Naive thymus-derived CD8-positive, alpha-beta T cell (primary cell): Measurements from ENCODE around the gene LACC1. TPM values are rescaled to one million over a fixed set of nuclear protein-coding genes. Genes with fewer than 3 reads are reported as not detected.

Experiments
- ATAC-seq, 2 donors: fragments of 150-1000 bp; cut with Tn5 transposase in 1 of 2; sonication (Bioruptor Pico), chemical (Tn5 transposase) in 1 of 2; 1 replicate in 1 of 2; 2 replicates in 1 of 2; pipeline ENCODE4 v1.10.0; 2021; ENCODE audit warnings: mild to moderate bottlenecking in 2 of 2, moderate library complexity in 2 of 2
- POLR2A ChIA-PET: fragments of 350-600 bp; sonication (Branson Sonifier 250); formaldehyde crosslinking; loops from one replicate; lab custom pipeline; 2021; ENCODE audit warnings: antibody characterized with exemption; lab: Charles Lee
- DNase-seq, 10 donors: peaks; one replicate each; pipeline versions ENCODE4 v3.0.0 to v3.0.0-alpha.2; 2020 to 2022
- H3K27ac Mint-ChIP-seq, 10 donors: one replicate each; pipeline ENCODE4 v1.8.0; 2020 to 2022; ENCODE audit warnings: mild to moderate bottlenecking in 10 of 10, mixed read lengths in 10 of 10, moderate library complexity in 4 of 10, inconsistent platforms in 1 of 10
- H3K27me3 Mint-ChIP-seq, 5 donors: one replicate each; pipeline ENCODE4 v1.8.0; 2021 to 2022; ENCODE audit warnings: mixed read lengths in 5 of 5
- H3K36me3 Mint-ChIP-seq, 3 donors: one replicate each; pipeline ENCODE4 v1.8.0; 2020 to 2022; ENCODE audit warnings: mixed read lengths in 3 of 3, mild to moderate bottlenecking in 2 of 3, inconsistent platforms in 1 of 3
- H3K4me1 Mint-ChIP-seq, 4 donors: one replicate each; pipeline ENCODE4 v1.8.0; 2021 to 2022; ENCODE audit warnings: mixed read lengths in 4 of 4
- H3K4me3 Mint-ChIP-seq, 10 donors: one replicate each; pipeline ENCODE4 v1.8.0; 2020 to 2022; ENCODE audit warnings: mild to moderate bottlenecking in 10 of 10, mixed read lengths in 10 of 10, moderate library complexity in 6 of 10, inconsistent platforms in 1 of 10
- H3K9me3 Mint-ChIP-seq, 9 donors: one replicate each; pipeline ENCODE4 v1.8.0; 2020 to 2022; ENCODE audit warnings: mixed read lengths in 9 of 9, mild to moderate bottlenecking in 3 of 9, inconsistent platforms in 1 of 9, moderate library complexity in 1 of 9
- polyA plus RNA-seq, 3 donors: library from polyadenylated mRNA; unstranded; fragments of 300-500 nt; fragmentation: Illumina TruSeq; gene quantifications; one replicate each; pipeline ENCODE4 v1.2.3, GENCODE V29; 2021
- total RNA-seq, 8 experiments: library from RNA in 2 of 8; stranded (reverse) in 2 of 8; gene quantifications; one replicate each; pipeline ENCODE4 v1.2.3 and lab custom pipeline; 2021 to 2026

Gene LACC1
- total and polyA plus RNA-seq, 5 experiments from 2014 or later = 0.20 to 3.1 (median 1.6) TPM; not detected in 1

DNA sequence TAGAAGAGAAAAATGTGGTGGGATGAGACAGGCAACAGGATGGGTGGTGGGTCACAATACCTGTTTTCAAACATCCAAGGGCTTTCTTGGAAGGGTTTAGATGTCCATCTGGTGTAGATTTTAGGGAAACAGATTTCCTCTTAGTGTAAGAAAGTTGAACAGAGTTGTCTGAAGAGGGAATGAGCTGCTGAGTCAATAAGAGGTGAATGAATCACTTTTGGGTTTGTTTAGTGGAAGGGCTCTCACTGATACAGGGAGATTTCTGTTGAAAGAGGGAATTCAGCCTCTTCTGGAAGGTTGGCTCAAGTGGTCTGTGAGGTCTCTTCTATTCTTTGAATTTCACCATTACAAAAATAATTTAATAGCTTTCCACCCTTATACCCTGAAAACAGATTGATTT is 54.6 kb downstream of the LACC1 start:
- Mint-ChIP-seq H3K36me3 (peaks cover 0 to 2% (median 0%) of the 10 kb centered on the region in 3 donors), H3K4me1 (no peaks in the 10 kb centered on the region), H3K4me3 (no peak overlapping the region), H3K27ac (no peak overlapping the region), H3K27me3 (peaks cover 0 to 15% (median 4%) of the 10 kb centered on the region in 5 donors), H3K9me3 (no peaks in the 10 kb centered on the region)
- POLR2A ChIA-PET = no interaction called here
- ATAC-seq (no peak), DNase-seq (no peak)

DNA sequence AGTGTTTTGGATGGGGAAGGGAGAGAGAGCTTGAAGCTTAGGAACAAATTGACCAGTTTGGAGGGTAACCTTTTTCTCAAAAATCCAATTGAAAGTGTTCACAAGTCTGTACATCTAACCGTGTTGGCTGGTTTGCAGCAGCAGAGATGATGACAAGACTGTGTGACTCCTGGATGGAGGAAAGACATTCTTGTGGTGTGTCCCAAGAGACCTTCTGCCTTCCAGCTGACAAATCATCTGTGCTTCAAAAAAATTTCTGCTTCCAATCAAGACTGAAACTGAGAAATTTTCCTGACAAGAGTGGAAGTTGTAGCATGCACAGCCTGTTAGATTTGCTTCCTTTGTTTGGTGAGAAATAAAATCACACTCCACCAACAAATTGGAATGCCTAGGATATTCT is 56.2 kb downstream of the LACC1 start:
- Mint-ChIP-seq H3K4me3 (no peak overlapping the region), H3K4me1 (no peaks in the 10 kb centered on the region), H3K9me3 (no peaks in the 10 kb centered on the region), H3K36me3 (peaks cover 0 to 2% (median 0%) of the 10 kb centered on the region in 3 donors), H3K27me3 (peaks cover 0 to 13% (median 4%) of the 10 kb centered on the region in 5 donors), H3K27ac (no peak overlapping the region)
- POLR2A ChIA-PET = no interaction called here
- DNase-seq = no peak
- no peak for ATAC-seq

DNA sequence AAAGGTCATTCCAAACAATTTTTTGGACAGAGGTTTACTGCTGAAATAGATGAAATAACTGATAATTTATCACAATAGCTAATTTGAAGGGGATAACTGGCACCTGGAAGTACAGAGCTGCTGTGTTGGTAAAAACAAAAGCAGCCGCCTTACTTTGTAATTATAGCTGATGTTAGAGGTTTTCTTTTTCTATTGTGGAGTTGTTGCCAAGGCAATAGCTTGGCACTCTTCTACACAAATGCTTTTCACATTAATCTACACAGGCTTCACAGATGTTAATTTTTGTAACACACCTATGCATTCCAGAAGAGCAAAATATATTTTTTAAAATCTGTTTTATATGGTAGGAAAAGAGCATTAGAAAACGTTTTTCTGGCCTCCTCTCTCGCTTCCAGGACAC is 56.9 kb downstream of the LACC1 start:
- H3K4me3 Mint-ChIP-seq = no peak overlapping the region
- POLR2A ChIA-PET = no interaction called here

DNA sequence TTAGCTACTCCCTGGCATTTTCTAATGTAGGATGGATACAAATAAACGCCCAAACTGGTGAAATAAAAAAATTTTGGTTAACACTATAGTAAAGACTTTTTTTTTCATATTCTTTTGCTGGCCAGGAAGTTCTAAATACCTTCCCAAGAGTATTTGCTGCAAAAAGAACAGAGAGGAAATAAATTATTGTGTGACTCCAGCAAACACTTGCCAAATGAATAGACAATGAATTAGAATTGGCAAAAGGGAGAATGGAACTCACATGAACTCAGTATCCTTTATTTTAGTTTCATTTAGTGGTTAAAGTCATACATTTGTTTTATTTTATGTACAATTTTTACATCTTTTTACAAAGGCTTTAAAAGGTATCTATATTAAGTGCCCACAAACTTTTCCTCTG is 58.1 kb downstream of the LACC1 start:
- peaks cover 0 to 11% (median 4%) of the 10 kb centered on the region in 5 donors for H3K27me3 Mint-ChIP-seq
- H3K9me3 Mint-ChIP-seq = no peaks in the 10 kb centered on the region
- no peak overlapping the region for H3K27ac Mint-ChIP-seq
- POLR2A ChIA-PET = no interaction called here
- no peak overlapping the region for H3K4me3 Mint-ChIP-seq
- ATAC-seq (no peak), DNase-seq (no peak)
- no peaks in the 10 kb centered on the region for H3K4me1 Mint-ChIP-seq
- H3K36me3 Mint-ChIP-seq = no peaks in the 10 kb centered on the region

More for the DNA sequence above, 56.9 kb downstream of the LACC1 start:
- H3K4me1 Mint-ChIP-seq = no peaks in the 10 kb centered on the region
- no peak for DNase-seq
- H3K27me3 Mint-ChIP-seq = peaks cover 0 to 12% (median 4%) of the 10 kb centered on the region in 5 donors
- no peaks in the 10 kb centered on the region for H3K9me3 Mint-ChIP-seq
- no peak for ATAC-seq
- H3K27ac Mint-ChIP-seq = no peak overlapping the region
- no peaks in the 10 kb centered on the region for H3K36me3 Mint-ChIP-seq

DNA sequence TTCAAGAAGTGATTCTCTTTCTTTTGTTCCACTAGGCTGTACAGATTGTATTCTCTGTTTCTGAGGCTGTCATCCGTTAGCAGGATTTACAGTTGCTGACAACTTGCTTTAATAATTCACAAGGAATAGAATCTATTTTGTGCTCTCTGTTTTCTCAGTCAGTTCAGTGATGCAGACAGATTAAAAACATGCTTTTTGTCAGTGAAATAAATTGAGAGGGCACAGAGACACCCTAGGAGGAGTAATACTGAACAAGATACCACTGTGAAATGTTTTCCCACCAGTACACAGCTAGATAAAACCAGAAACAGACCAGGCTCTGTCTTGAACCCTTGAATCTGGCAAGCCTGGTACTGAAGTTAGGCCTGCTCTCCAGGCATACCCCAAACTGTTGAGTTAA is 58.7 kb downstream of the LACC1 start:
- no peaks in the 10 kb centered on the region for H3K36me3 Mint-ChIP-seq
- H3K27ac Mint-ChIP-seq = no peak overlapping the region
- ATAC-seq = no peak
- H3K27me3 Mint-ChIP-seq = peaks cover 0 to 9% (median 4%) of the 10 kb centered on the region in 5 donors
- no peaks in the 10 kb centered on the region for H3K9me3 Mint-ChIP-seq
- POLR2A ChIA-PET = no interaction called here
- no peaks in the 10 kb centered on the region for H3K4me1 Mint-ChIP-seq
- no peak overlapping the region for H3K4me3 Mint-ChIP-seq
- no peak for DNase-seq

DNA sequence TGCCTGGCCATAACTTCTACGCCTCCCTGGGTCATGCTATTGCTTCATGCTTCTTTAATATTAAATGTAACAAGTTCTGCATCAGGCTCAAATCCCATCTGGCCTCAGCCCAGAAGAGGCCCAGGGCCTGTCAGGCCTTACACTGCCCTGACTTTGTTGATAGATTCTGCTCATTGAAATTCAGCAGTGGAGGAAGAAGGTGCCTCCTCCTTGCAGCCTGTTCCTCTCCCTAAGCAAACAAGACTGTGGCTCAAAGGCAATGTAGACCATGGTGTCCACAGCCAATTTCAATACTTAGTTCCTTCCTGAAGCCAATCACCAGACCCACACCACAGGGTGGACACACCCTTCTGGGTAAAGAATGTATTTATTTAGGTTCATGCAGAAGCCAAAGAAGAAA is 59.4 kb downstream of the LACC1 start:
- ATAC-seq (no peak), DNase-seq (no peak)
- no peak overlapping the region for H3K27ac Mint-ChIP-seq
- H3K4me1 Mint-ChIP-seq = no peaks in the 10 kb centered on the region
- H3K4me3 Mint-ChIP-seq = no peak overlapping the region
- H3K27me3 Mint-ChIP-seq = peaks cover 0 to 9% (median 3%) of the 10 kb centered on the region in 5 donors
- POLR2A ChIA-PET = no interaction called here
- no peaks in the 10 kb centered on the region for H3K9me3 Mint-ChIP-seq
- H3K36me3 Mint-ChIP-seq = no peaks in the 10 kb centered on the region

DNA sequence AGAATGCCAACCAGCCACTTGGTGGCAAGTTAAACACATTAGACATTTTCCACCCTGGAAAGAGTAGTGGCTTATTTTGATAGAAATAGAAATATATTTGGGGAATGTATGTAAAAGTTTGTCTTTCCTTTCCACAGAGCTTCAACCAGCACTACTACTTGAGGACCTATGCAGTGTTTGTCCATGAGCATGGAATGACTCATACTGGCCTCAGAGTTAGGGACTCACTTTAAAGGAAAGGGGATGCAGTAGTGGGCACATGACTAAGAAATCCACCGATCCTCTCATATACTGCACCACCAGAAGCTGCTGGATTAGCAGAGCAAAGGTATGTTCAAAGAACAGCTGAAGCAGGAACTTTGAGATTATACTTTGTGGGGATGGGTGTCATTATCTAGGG is 62.6 kb downstream of the LACC1 start:
- Mint-ChIP-seq H3K4me3 (no peak overlapping the region), H3K27me3 (peaks cover 0 to 2% (median 0%) of the 10 kb centered on the region in 5 donors), H3K36me3 (no peaks in the 10 kb centered on the region), H3K9me3 (no peaks in the 10 kb centered on the region), H3K27ac (no peak overlapping the region), H3K4me1 (no peaks in the 10 kb centered on the region)
- no peak for ATAC-seq
- DNase-seq = no peak
- POLR2A ChIA-PET = no interaction called here

Other genes with a start within 250 kb of the LACC1 start
- not detected for gene ENOX1, start 92.9 kb upstream of the LACC1 start, total RNA-seq
- gene ENOX1, start 92.9 kb upstream of the LACC1 start, polyA plus RNA-seq = not detected
- 1 to 10 TPM; 6.1 to 6.7 TPM for gene CCDC122, start 164 bp upstream of the LACC1 start, total RNA-seq
- gene CCDC122, start 164 bp upstream of the LACC1 start, polyA plus RNA-seq = 1 to 10 TPM in 2 of 3 donors, under 1 TPM in 1; 0.97 to 3.3 (median 1.5) TPM